Measurements from ENCODE around the gene MIS12. TPM values are rescaled to one million over a fixed set of nuclear protein-coding genes. Genes with fewer than 3 reads are reported as not detected.

The MIS12 gene
- total and polyA plus RNA-seq, 2 of the 8 experiments (the other 6 are each of a cell fraction or from before 2014, with no cell fraction given) = 9.5 to 25.6 TPM

DNA sequence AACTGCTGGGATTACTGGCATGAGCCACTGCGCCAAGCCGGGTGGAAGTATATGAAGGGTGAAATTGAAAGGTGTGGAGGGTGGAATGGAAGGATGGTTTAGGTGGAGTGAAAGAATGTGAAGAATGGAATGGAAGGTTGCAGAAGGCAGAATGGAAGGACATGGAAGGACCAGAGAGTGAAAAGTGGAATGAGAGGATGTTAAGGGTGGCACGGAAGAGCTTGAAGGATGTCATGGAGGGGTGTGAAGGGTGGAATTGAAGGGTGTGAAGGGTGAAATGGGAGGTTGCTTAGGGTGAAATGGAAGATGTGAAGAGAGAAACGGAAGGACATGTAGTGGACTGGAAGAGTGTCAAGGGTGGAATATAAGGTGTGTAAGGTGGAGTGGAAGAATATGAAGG lies 16.2 kb downstream of the MIS12 start:
- H3K4ac ChIP-seq (replicated peaks; ENCODE audit: insufficient read length, low read depth, low read length) = no peak overlapping the region
- H3K79me2 ChIP-seq (ENCODE audit: control insufficient read depth in 1 of 2, insufficient read depth in 2 of 2, low read length in 2 of 2) = no peaks in the 10 kb centered on the region
- peaks cover 0 to 8% (median 4%) of the 10 kb centered on the region in 4 experiments; a peak in 3 of 7 replicates for H3K4me1 ChIP-seq (replicated peaks in 1 of 4; ENCODE audit: control insufficient read depth in 3 of 4, insufficient read depth in 4 of 4, low read length in 3 of 4)
- H2BK120ac ChIP-seq (replicated peaks; ENCODE audit: low read depth, low read length) = no peak overlapping the region
- H3K79me1 ChIP-seq (ENCODE audit: low read depth, low read length) = no peaks in the 10 kb centered on the region
- H3K27ac ChIP-seq (ENCODE audit: low read depth, low read length) = no peak overlapping the region
- no peak overlapping the region for H2AK5ac ChIP-seq (ENCODE audit: low read depth, low read length)
- no peak overlapping the region for H4K5ac ChIP-seq (ENCODE audit: insufficient read length, low read depth, low read length)
- peaks cover 7 to 39% (median 25%) of the 10 kb centered on the region in 4 experiments for H3K27me3 ChIP-seq (replicated peaks in 1 of 4; ENCODE audit: control insufficient read depth in 3 of 4, extremely low read depth in 1 of 4, insufficient read depth in 3 of 4, low read length in 3 of 4)
- no peaks in the 10 kb centered on the region for H3K9me3 ChIP-seq (ENCODE audit: insufficient read depth in 2 of 2, low read depth in 1 of 2, low read length in 1 of 2)
- H3K4me2 ChIP-seq (ENCODE audit: insufficient read depth in 1 of 2, low read depth in 2 of 2, low read length in 2 of 2) = no peak overlapping the region
- no peak overlapping the region for H2BK20ac ChIP-seq (ENCODE audit: low read length)
- no peak overlapping the region for H2BK15ac ChIP-seq (ENCODE audit: low read length)
- H4K91ac ChIP-seq (replicated peaks; ENCODE audit: insufficient read length, low read length) = no peak overlapping the region
- no peak overlapping the region for H3K9ac ChIP-seq (replicated peaks in 1 of 4; ENCODE audit: extremely low read depth in 1 of 4, low read depth in 3 of 4, low read length in 3 of 4)
- no peak overlapping the region for H2BK12ac ChIP-seq (ENCODE audit: low read depth, low read length)
- CTCF ChIA-PET (ENCODE audit: partially characterized antibody) = no interaction called here
- no peak overlapping the region for H4K8ac ChIP-seq (ENCODE audit: extremely low read depth, insufficient read depth, low read length)
- 84 to 100% methylated on average over 1 to 4 of the region's 4 CpGs for WGBS, 2 experiments (ENCODE audit: extremely low coverage in 1 of 2, insufficient coverage in 1 of 2, insufficient read length in 1 of 2, insufficient replicate concordance in 2 of 2, low coverage in 1 of 2, low lambda C conversion rate in 2 of 2, missing lambda C conversion rate in 1 of 2)
- peaks cover 17% of the 10 kb centered on the region; the same call in 1 of the 2 replicates for H3K23me2 ChIP-seq (ENCODE audit: low read depth, low read length)
- H2AFZ ChIP-seq (ENCODE audit: low read length) = no peak overlapping the region
- no peak overlapping the region for H3K4me3 ChIP-seq (ENCODE audit: extremely low read depth in 1 of 4, insufficient read depth in 2 of 4, low read depth in 3 of 4, low read length in 4 of 4)
- no peaks in the 10 kb centered on the region for H3K36me3 ChIP-seq (ENCODE audit: control insufficient read depth in 2 of 4, insufficient read depth in 4 of 4, low read length in 3 of 4)
- H2BK5ac ChIP-seq (ENCODE audit: low read depth, low read length) = no peak overlapping the region
- H3K18ac ChIP-seq (ENCODE audit: extremely low read depth, low read length) = no peak overlapping the region
- TF ChIP-seq SP4 (IDR thresholded peaks at IDR 0.05; ENCODE audit: low read length) (no peak), RFX5 (IDR thresholded peaks at IDR 0.05; ENCODE audit: borderline replicate concordance, low read depth, low read length) (no peak)
- FAIRE-seq (no peak), DNase-seq (ENCODE audit: low read depth in 1 of 2, low spot score in 2 of 2) (no peak)
- H3K56ac ChIP-seq (replicated peaks; ENCODE audit: insufficient read length, low read depth, low read length) = no peak overlapping the region
- POLR2A ChIA-PET (ENCODE audit: partially characterized antibody) = interaction anchor here (0.9 to 1.5 kb wide), 2 partner anchors 15 to 16 kb away, joined by 3 read pairs; partner anchors contain the start of genes DERL2 and MIS12
- no peak overlapping the region for H3K14ac ChIP-seq (ENCODE audit: insufficient read length)
- peaks cover 0 to 2% of the 10 kb centered on the region in 2 experiments for H4K20me1 ChIP-seq (replicated peaks in 1 of 2; ENCODE audit: control insufficient read depth in 1 of 2, insufficient read depth in 2 of 2, low read length in 2 of 2)
- no peak overlapping the region for H3K23ac ChIP-seq (ENCODE audit: insufficient read length)
